Raji (cell line): ENCODE results near the gene KISS1R.

Source experiments
- POLR2A ChIP-seq: IDR thresholded peaks from 2 replicates; pipeline ENCODE4 v1.6.1; 2011; ENCODE audit warnings: low read depth, low read length, control low read depth; ENCODE audit not compliant: insufficient read depth

Gene KISS1R

GRCh38 chr19:925526-926322 lies 8.6 kb downstream of the KISS1R start, which contains the start of gene ARID3A:
Gene ARID3A, plus strand, starts transcription at chr19:926035. Its CDS starts 3,494 bp downstream, at chr19:929529.
- 0 out of 2 replicates have a peak, but pooled peaks have one; percentile 19 for TF ChIP-seq POLR2A

- peak; percentile 2; the same call in 1 of the 2 replicates for TF ChIP-seq POLR2A
These were observed 9.1 kb downstream of the KISS1R start for GRCh38 chr19:926323-926588.

GRCh38 chr19:926589-927350 lies 9.6 kb downstream of the KISS1R start:
- no peak for TF ChIP-seq POLR2A

GRCh38 chr19:927351-927779 lies 10.2 kb downstream of the KISS1R start:
- no peak for TF ChIP-seq POLR2A

- no peak for TF ChIP-seq POLR2A
These were observed 10.8 kb downstream of the KISS1R start for GRCh38 chr19:927780-928401.

GRCh38 chr19:928471-929202 lies 11.5 kb downstream of the KISS1R start:
- no peak for TF ChIP-seq POLR2A

- TF ChIP-seq POLR2A: no peak
These were observed 12.2 kb downstream of the KISS1R start for GRCh38 chr19:929203-929890.

- no peak for TF ChIP-seq POLR2A
These were observed 12.7 kb downstream of the KISS1R start for GRCh38 chr19:929891-930258.

GRCh38 chr19:931860-932647 lies 14.9 kb downstream of the KISS1R start:
- TF ChIP-seq POLR2A: no peak

GRCh38 chr19:932648-933552 lies 15.8 kb downstream of the KISS1R start:
- no peak for TF ChIP-seq POLR2A

GRCh38 chr19:933553-933882 lies 16.4 kb downstream of the KISS1R start:
- TF ChIP-seq POLR2A: no peak

- TF ChIP-seq POLR2A: no peak
These were observed 17.2 kb downstream of the KISS1R start for GRCh38 chr19:934197-934840.

GRCh38 chr19:934865-935479 lies 17.8 kb downstream of the KISS1R start:
- no peak for TF ChIP-seq POLR2A

- no peak for TF ChIP-seq POLR2A
These were observed 19.0 kb downstream of the KISS1R start for GRCh38 chr19:936175-936546.
